IPS DF 4.7 (cell line): ENCODE data around the gene OLIG1.

Experiments used
- DNase-seq: peaks from one replicate; pipeline ENCODE4 v3.0.0-alpha.2; 2013; ENCODE audit warnings: low spot score; ENCODE audit errors: extremely low read depth

The OLIG1 gene

GRCh38 chr21:33061233-33061632 is 8.7 kb upstream of the OLIG1 start:
- DNase-seq, result no peak

GRCh38 chr21:33063375-33063883 is 6.5 kb upstream of the OLIG1 start:
- no peak for DNase-seq

- no peak for DNase-seq
Observed at GRCh38 chr21:33063907-33064622, 5.9 kb upstream of the OLIG1 start.

DNA sequence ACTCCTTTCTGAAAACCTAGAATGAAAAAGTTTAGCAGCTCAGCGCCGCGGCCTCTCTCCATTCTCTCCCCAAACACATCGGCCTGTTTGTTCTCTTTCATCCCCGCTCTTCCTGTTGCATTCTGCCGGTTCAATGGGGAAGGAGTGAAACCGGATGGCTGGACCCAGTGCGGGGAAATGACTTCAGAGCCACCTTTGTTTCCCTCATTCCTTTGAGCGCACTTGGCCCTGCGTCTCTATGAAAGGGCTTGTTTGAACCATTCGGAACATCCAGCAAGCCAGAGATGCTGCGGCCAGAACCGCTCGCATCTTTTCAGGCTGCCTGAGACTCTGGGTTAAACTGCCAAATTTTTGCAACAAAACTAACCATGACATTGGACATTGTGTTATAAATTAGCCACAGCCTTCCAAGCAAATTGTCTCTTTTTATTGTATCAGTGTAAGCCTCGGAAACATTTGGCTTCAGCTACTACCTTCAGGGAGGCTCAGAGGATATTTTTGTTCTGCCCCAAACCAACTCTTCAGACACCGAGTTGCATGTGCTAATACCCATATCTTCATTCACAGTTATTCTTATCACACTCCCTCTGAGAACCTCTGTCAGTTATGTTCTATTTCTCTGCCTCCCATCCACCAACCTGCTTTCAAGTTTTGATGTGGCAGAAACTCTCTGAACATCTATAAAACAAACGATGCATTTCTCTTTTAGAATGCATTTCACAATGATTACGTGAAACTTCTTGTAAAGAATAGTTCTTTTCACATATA is 5.1 kb upstream of the OLIG1 start:
- DNase-seq, result no peak

DNA sequence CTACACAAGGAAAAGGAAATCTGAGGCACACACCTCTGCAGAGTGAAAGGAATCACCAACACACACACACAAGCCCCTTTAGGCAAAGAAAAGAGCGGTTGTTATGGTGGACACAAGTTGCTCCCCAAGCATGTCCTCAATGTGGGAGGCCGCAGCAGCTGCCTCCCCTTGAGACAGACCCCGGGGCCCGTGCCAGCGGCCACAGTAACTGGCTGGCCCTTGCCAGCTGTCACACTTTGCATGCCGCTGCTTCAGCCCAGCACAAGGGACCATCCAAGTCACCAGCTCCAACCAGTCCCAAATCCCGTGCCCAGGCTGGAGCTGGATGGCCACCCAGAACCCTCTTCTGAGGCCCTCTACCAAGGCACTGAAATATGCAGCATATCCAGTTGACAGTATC is 2.9 kb upstream of the OLIG1 start:
- DNase-seq, result no peak

DNA sequence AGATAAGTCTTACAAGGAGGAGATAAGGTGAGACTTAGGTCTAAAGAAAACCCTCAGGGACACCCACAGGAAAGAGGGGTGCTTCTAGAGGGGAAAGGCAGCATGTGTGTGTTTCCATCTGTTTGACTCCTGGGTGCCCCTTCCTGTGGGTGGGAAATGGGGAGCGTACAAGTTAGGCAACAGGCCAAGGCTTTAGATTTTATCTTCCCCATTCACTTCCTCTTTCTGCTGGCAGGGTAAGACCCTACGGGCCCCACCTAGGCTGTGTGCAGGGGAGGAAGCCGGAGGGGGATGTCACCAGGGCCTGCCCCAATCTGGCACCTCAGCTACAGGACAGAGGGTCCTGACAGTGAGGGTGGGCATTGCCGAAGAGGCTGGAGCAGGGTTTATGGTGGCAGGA is 2.5 kb upstream of the OLIG1 start:
- no peak for DNase-seq

DNA sequence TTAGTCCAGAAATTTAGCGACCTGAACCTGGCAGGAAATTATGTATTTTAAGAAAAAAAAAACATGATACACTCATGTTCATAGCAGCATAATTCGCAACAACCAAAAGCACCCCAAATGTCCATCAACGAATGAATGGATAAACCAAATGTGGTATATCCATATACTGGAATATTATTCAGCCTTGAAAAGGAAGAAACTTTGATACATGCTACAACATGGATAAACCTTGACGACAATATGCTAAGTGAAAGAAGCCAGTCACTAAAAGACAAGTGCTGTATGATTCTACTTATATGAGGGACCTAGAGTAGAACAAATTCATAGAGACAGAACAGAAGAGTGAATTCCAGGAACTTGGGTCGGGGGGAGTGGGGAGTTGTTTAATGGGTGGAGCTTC is 698 bp upstream of the OLIG1 start:
- DNase-seq, result no peak

- no peak for DNase-seq
Observed at GRCh38 chr21:33069645-33069993, 322 bp upstream of the OLIG1 start.

DNA sequence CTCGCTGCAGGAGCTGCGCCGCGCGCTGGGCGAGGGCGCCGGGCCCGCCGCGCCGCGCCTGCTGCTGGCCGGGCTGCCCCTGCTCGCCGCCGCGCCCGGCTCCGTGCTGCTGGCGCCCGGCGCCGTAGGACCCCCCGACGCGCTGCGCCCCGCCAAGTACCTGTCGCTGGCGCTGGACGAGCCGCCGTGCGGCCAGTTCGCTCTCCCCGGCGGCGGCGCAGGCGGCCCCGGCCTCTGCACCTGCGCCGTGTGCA is 730 bp downstream of the OLIG1 start:
- no peak for DNase-seq

DNA sequence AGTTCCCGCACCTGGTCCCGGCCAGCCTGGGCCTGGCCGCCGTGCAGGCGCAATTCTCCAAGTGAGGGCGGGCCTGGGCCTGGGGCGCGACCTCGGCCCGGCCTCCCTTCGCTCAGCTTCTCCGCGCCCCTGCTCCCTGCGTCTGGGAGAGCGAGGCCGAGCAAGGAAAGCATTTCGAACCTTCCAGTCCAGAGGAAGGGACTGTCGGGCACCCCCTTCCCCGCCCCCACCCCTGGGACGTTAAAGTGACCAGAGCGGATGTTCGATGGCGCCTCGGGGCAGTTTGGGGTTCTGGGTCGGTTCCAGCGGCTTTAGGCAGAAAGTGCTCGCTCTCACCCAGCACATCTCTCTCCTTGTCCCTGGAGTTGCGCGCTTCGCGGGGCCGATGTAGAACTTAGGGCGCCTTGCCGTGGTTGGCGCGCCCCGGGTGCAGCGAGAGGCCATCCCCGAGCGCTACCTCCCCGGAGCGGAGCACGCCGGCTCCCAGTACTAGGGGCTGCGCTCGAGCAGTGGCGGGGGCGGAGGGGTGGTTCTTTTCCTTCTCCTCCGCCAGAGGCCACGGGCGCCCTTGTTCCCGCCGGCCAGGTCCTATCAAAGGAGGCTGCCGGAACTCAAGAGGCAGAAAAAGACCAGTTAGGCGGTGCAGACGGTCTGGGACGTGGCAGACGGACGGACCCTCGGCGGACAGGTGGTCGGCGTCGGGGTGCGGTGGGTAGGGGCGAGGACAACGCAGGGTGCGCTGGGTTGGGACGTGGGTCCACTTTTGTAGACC is 1.2 kb downstream of the OLIG1 start:
- no peak for DNase-seq

DNA sequence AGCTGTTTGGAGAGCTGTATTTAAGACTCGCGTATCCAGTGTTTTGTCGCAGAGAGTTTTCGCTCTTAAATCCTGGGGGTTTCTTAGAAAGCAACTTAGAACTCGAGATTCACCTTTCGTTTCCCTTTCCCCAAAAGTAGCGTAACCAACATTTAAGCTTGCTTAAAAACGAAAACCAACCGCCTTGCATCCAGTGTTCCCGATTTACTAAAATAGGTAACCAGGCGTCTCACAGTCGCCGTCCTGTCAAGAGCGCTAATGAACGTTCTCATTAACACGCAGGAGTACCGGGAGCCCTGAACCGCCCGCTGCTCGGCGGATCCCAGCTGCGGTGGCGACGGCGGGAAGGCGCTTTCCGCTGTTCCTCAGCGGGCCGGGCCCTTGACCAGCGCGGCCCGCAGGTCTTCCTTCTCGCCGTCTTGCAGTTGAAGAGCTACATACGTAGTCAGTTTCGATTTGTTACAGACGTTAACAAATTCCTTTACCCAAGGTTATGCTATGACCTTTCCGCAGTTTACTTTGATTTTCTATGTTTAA is 1.9 kb downstream of the OLIG1 start:
- no peak for DNase-seq

DNA sequence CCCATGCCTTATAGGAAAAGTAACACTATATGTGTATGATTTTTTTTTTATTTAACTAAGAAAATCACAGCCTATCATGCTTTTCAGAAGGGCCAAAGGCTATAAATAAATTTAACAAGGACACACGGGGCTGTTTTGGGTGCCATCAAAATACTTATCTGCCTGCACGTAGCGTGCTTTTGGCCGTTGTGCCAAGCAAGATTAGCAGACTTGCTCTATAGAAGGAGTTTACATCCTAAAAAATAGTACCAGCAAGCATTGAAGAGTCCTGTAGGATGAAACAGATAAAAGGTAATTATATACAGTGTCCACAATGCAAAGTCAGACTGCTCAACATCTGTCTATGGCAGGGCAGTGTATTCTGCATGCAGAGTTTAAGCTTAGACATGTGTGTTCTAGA is 3.7 kb downstream of the OLIG1 start:
- DNase-seq, result no peak

GRCh38 chr21:33075128-33075527 is 5.2 kb downstream of the OLIG1 start:
- DNase-seq, result no peak

DNA sequence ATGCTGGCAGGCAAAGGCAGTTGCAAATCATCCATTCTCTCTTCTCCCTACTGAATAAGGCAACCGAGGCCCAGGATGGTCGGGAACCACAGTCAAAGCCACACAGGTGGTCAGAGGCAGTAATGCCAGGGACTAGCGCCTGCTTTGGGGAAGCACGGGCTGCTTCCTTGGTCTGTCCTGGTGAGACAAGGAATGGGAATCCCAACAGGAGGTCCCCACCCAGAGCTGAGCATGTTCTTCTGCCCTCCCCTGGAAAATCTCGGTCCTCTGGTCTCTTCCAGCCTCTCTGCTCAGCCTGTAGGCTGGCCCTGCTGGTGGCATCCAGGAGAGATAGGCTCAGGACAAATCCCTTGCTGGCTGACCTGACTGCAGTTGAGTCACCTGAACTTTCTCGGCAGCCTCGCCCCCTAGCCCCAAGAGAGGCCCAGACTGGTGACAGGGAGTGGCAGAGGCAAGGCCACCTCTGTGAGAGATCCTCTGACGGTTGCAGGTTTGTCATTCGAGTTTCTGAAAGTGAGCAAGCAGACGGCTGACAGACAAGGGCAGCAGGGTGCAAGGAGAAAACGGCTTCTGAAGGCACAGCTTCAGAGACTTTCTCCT is 5.8 kb downstream of the OLIG1 start:
- DNase-seq, result no peak

DNA sequence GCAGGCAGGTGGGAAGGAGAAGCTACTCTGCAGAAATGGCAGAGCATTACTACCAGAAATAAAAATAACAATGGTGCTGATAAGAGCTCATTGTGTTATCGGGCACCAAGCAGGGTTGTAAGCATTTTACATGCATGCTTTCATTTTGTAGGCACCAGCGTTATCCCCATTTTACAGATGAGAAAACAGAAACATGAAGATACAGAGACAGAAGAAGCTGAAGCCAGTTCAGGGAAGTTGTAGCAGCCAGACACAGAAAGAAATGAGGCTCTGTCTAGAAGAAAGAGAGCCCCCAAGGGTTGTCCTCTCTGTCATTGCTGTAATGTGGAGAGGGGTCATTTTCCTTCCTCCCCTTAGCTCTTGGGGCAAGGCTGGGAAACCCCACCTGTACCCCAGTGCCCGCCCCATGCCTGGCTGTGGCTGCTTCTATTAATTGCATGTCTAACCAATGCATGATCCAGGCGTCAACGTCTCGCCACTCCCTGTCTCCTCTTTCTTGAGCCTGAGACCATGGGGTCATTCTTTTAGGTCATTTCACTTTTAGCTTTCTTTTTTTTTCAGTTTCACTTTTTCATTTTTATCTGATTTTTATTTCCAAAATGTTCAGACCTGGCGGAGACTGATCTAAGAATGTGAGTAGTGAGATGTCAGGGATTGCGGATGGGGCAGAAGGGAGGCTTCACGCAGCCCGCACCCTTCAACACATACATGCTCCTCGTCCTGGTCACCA is 6.8 kb downstream of the OLIG1 start:
- no peak for DNase-seq

DNA sequence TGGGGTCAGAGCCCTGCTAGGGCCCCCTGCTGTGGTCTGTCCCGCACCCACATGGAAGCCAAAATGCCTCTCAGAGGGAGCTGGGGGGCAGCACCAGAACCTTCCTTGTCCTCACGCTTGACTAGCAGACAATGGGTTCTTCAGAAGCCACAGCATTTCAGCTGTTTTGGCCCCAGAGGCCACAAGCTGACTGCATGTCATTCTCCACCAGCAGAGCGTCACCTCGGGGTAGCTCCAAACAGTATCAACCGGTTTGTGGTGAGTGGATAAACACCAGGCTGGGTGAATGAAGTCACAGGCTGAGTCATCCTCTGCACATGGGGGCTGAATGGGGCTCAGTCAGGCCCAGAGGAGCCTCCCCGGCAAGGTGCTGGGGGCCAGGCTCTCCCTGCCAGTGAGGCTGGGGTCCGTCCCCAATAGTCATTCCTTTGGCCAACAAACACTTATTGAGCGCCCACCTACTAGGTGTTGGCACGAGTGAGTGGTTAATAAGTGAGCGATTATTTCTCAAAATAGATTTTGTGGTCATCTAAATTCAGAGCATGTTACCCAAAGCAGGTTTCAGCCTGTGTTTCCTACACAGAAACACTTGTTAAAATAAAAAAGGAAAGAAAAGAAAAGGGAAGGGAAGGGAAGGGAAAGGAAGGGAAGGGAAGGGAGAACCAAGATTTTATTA is 9.1 kb downstream of the OLIG1 start:
- DNase-seq, result no peak

GRCh38 chr21:33080376-33080775 is 10.4 kb downstream of the OLIG1 start:
- no peak for DNase-seq

- DNase-seq, result no peak
Observed at GRCh38 chr21:33080776-33081175, 10.8 kb downstream of the OLIG1 start.

- no peak for DNase-seq
Observed at GRCh38 chr21:33088384-33088783, 18.4 kb downstream of the OLIG1 start.

- DNase-seq, result no peak
Observed at GRCh38 chr21:33089395-33090119, 19.6 kb downstream of the OLIG1 start.
